Activated T-helper 1 cell treated with anti-CD3 and anti-CD28 coated beads, Interleukin-12 subunit alpha, Interleukin-12 subunit beta, Interleukin-2, Interleukin-4 antibody, amounts not matched to agents 30 ng/mL and 10 ng/mL and 1 ng/mL, durations not matched to agents 14 hours and 24 hours and 36 hours (primary cell): ENCODE measurements around the gene SYT17. TPM values are rescaled to one million over a fixed set of nuclear protein-coding genes. Genes with fewer than 3 reads are reported as not detected.

Experiments
- DNase-seq: peaks from one replicate; pipeline ENCODE4 v3.0.0; 2021; ENCODE audit warnings: low spot score
- H3K27ac Mint-ChIP-seq: one replicate; pipeline ENCODE4 v1.8.0; 2021; ENCODE audit warnings: mild to moderate bottlenecking, mixed read lengths
- H3K27me3 Mint-ChIP-seq: one replicate; pipeline ENCODE4 v1.8.0; 2022; ENCODE audit warnings: mild to moderate bottlenecking, moderate library complexity, mixed read lengths; ENCODE audit not compliant: insufficient read depth
- H3K36me3 Mint-ChIP-seq: one replicate; pipeline ENCODE4 v1.8.0; 2021; ENCODE audit warnings: low read depth, mixed read lengths
- H3K4me1 Mint-ChIP-seq: one replicate; pipeline ENCODE4 v1.8.0; 2021; ENCODE audit warnings: low read depth, mixed read lengths
- H3K4me3 Mint-ChIP-seq: one replicate; pipeline ENCODE4 v1.8.0; 2021; ENCODE audit warnings: mild to moderate bottlenecking, moderate library complexity, mixed read lengths
- H3K9me3 Mint-ChIP-seq: one replicate; pipeline ENCODE4 v1.8.0; 2021; ENCODE audit warnings: mixed read lengths
- intact Hi-C: fragments of 100-400 bp; cut with micrococcal nuclease; formaldehyde crosslinking; loops from one replicate; pipeline ENCODE4 v1.15.1; 2024
- total RNA-seq: library from RNA; stranded (reverse); gene quantifications from 2 replicates; pipeline ENCODE4 v1.2.3, GENCODE V29; 2022

Gene SYT17
- total RNA-seq, 1 donor from 2014 or later: 0.54 TPM

DNA sequence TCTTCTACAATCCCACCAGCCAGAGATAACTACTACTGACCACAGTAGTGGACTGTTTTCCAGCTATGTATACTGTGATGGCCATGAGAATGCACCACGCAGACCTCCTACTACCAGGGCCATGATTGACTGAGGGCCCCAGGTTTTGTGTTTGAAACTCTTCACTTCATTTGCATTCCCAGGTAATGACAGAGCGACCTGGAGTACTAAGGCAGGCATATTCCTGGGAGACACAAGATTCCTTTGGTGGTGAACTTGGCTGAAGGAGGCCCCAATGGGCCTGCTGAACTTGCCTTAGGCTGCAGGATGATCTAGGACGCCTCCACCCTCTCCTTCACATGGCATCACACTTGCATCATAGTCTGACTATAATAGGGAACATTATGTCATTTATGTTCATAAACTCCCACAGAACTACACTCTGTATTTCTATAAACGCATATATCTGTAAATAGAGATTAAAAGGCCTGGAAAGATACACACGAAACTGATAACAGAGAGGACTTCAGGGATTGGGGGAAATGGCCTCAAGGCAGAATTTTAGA, 147.9 kb downstream of the SYT17 start:
- Mint-ChIP-seq H3K9me3 (no peaks in the 10 kb centered on the region), H3K27me3 (peaks cover 2% of the 10 kb centered on the region), H3K36me3 (no peaks in the 10 kb centered on the region), H3K4me1 (no peaks in the 10 kb centered on the region), H3K27ac (no peak overlapping the region), H3K4me3 (no peak overlapping the region)
- intact Hi-C loops: no loop called here
- DNase-seq: no peak

DNA sequence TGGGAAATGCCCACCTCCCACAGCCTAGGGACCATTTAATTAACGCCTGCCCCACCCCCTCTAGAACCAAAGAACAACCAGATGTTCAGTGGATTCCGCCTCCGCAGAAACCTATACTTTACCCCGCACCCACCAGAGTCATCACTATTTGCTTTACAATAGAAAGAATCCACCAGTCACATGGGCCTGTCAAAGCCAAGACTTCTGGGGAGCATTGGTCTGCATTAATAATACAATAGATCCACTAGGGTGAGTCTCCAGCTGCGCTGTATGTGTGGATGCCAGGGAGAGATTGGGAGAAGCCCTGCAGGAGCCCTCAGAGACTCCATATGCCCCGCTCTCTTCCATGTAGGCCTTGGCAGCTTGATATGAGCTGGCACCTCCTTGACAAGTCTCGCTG, 148.8 kb downstream of the SYT17 start:
- Mint-ChIP-seq H3K27me3 (peaks cover 5% of the 10 kb centered on the region), H3K4me3 (no peak overlapping the region), H3K4me1 (no peaks in the 10 kb centered on the region), H3K27ac (no peak overlapping the region), H3K36me3 (no peaks in the 10 kb centered on the region), H3K9me3 (no peaks in the 10 kb centered on the region)
- intact Hi-C loops: no loop called here
- DNase-seq: no peak

Other genes with a start within 250 kb of the SYT17 start
- gene SMG1, start 241.8 kb upstream of the SYT17 start, total RNA-seq: 139 and 150 TPM in 2 replicates
- 0.05 TPM in 1 of 2 replicates, not detected in the other for gene TMC7, start 184.3 kb upstream of the SYT17 start, total RNA-seq
- 17.3 and 19.6 TPM in 2 replicates for gene COQ7, start 100.6 kb upstream of the SYT17 start, total RNA-seq
- gene ITPRIPL2, start 54.3 kb upstream of the SYT17 start, total RNA-seq: 46.7 and 49.6 TPM in 2 replicates
- not detected in 2 replicates for gene CLEC19A, start 117.5 kb downstream of the SYT17 start, total RNA-seq
- 0.10 and 0.26 TPM in 2 replicates for gene TMC5, start 249.6 kb downstream of the SYT17 start, total RNA-seq